Measurements from ENCODE around the gene MTMR4. TPM values are rescaled to one million over a fixed set of nuclear protein-coding genes. Genes with fewer than 3 reads are reported as not detected.
"Not testable (repeated sequence)": the region's sequence is repeated elsewhere in the genome, so short reads cannot be mapped to it uniquely, and the experiment has no call there.

Gene MTMR4
- 53.9 and 57.5 TPM in 2 replicates for total RNA-seq

DNA sequence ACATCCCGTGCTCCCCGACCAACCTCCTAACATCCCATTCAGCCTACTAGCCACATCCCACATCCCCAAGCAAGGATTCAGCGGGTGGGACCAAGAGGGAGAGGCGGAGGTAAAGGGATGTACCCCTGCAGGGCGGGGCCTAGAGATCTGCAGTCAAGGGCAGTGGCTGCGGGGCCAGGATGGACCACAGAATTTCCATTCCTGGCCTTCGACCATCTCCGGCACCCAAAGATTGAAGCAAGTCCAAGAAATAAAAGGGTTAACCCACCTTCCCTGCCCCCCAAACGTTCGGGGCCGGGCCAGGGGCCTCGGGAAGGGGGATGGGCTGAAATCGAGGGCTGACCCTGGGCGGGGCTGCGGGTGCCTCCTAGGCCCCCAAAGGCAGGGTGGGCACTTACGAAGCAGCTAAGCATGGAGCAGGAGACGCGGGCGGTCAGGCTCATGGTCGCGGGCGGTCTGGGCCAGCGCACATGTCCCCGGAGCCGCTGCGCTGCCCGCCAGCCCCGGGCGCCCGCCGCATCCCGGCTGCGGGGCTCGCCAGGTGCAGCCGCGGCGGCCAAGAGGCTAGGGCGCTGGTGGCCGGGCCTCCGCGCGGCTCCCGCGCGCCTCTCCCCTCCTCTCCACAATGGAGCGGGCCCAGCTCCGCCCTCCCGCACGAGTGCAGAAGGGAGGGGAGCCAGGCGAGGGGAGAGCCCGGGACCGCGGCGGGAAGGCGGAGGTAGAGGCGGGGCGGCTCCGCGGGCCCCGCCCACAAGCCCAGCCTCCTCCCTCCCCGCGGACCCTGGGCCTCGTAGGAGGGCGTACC, at the start of gene MTMR4:
TSS of gene MTMR4 (minus strand) at position 674 of the 805 bp plus-strand sequence. CDS start at position 443, 231 bp downstream.
- DNase-seq = peak; percentile 79

GRCh38 chr17:58560511-58560910, 46.1 kb upstream of the MTMR4 start:
- no peak for DNase-seq

DNA sequence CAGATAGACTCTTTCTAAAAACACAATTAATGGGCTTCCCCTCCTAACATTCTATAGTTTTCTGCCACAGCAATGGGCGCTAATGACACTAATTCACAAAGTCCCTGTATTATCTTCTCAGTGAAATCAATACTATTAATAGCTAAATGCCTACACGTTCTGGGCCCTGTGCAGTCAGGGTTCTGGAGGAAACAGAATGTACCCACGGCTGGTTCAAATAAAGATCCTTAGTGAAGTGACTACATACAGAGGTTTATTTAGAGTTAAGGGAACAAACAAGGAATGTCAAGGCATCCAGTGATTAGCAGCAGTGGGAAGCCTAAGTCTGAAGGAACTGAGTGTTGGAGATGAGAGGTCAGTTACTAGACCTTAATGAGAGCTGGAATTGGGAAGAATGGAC, 43.5 kb upstream of the MTMR4 start:
- DNase-seq = no peak

GRCh38 chr17:58556833-58557250, 42.4 kb upstream of the MTMR4 start:
- DNase-seq = no peak

DNA sequence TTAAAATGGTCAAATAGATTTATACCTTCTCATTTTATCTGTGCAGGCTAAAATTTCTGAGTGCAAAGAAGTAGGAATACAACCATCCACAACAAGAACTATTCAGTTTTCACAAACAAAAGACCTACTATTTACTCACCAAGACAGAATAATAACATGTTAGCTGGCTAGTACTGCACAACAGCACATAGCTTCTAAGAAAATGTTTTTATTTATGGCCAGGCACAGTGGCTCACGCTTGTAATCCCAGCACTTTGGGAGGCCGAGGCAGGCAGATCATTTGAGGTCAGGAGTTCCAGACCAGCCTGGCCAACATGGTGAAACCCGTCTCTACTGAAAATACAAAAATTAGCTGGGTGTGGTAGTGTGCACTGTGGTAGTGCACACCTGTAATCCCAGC, 40.7 kb upstream of the MTMR4 start:
- not testable (repeated sequence) for DNase-seq

GRCh38 chr17:58541249-58541648, 26.8 kb upstream of the MTMR4 start:
- peak; percentile 33 for DNase-seq

DNA sequence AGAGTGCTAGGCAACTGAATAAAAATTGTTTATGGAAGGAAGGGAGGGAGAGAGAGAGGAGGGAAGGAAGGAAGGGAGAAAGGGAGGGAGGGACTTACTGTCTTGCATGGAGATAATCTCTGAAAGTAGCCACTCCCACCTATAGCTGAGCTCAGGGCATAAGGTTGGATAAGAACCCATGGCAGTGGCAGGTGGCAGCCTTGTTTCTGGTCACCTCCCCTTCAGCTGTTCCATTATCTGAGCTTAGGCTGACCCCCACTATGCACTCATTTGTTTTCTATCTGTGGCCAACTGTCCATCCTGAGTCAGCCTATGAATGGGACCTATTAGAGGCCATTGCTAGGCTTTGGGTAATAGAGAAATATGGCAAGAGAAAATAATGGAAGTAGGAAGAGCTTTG, 25.3 kb upstream of the MTMR4 start:
- no peak for DNase-seq

GRCh38 chr17:58538811-58539409, 24.5 kb upstream of the MTMR4 start:
- DNase-seq = no peak

DNA sequence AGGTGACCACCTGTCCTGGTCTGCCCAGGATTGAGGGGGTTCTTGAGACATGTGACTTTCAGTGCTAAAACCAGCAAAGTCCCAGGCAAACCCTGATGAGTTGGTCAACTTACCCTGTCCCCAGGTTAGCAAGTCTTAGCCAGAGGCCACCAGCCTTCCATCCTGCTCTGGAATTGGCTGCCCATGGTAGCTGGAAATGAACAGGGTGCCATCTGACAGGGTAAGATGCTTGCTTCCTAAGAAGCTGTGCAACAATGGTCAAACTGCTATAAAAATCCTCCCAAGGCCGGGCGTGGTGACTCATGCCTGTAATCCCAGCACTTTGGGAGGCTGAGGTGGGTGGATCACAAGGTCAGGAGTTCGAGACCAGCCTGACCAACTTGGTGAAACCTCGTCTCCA, 22.8 kb upstream of the MTMR4 start:
- DNase-seq = no peak

DNA sequence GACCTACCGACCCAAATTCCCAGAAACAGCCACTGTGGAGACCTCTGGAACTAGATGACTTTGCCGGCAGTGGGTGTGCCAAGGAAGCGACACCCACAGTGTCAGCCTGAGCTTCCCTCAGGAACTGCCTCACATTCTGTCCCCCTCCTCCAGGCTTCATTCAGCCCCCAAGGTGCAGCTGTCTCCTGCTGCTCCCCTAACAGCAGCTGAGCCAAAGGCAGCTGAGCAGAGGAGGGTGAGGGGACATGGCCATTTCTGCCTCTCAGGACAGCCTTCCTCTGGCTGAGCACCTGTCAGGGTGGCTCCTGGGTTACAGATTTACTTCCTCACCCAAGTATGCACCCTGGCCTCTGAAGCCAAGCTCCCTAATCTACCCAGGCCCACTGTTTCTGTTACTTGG, 22.1 kb upstream of the MTMR4 start:
- DNase-seq = no peak

GRCh38 chr17:58535431-58535830, 21.0 kb upstream of the MTMR4 start:
- DNase-seq = no peak

DNA sequence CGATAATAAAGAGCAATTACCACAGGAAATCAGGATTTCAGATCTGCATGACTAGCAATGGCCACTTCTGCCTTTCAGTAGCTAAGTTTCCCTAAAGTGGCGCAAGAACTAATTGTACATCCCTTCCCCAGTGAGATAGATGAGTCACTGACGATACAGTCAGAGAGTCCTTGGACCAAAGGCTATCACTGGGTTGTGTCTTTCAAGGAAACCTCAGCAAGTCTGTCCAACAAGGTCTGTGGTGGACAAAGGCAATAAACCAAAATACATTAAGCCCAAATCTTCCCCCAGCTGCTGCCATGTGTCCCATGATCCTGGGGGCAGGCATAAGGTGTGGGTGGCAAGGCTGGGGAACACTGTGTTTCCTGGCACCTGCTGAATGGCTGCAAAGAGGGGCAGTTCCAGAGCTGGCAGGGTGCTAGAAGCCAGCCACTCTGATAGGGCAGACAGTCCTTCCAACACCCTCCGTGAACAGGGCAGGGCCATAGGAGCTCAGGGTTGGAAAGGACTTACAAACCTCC, 20.5 kb upstream of the MTMR4 start:
- DNase-seq = no peak

DNA sequence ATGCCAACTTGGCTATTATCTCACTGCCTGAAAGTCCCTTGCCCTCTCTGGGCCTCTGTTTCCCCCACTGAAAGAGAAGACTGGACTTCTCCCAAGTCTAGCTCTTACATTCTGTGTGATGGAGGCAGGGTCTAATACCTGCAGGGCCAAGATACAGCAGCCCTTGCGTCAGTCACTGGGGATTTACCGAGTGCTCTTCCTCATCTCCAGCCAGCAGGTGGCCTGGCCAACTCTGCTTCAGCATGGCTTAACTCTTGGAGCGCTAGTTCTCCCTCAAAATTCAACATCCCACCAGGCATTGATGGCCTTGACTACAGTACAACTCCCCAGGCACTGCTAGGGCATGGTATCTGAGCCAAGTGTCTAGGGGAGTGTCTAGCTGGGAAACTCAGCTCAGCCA, 19.9 kb upstream of the MTMR4 start:
- DNase-seq = no peak

GRCh38 chr17:58533616-58534188, 19.3 kb upstream of the MTMR4 start:
- no peak for DNase-seq

DNA sequence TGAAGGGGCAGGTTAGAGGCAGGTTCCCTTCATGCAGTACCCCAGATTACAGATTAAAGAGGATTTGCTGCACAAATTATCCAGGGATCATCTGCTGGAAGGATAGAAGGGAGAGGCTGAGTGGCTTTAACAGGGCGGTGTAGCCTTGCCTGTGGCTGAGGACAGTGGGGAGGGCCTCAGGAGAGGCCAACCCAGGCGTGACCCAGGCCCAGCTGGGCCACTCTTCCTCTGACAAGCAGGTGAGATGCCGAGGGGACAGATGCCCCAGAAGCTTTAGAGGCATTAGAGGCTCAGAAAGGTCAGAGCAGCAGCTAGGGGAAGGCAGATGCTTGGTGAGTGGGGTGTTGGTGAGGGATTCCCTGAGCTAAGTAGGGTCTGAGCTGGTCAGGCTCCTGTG, 18.1 kb upstream of the MTMR4 start:
- DNase-seq = no peak

DNA sequence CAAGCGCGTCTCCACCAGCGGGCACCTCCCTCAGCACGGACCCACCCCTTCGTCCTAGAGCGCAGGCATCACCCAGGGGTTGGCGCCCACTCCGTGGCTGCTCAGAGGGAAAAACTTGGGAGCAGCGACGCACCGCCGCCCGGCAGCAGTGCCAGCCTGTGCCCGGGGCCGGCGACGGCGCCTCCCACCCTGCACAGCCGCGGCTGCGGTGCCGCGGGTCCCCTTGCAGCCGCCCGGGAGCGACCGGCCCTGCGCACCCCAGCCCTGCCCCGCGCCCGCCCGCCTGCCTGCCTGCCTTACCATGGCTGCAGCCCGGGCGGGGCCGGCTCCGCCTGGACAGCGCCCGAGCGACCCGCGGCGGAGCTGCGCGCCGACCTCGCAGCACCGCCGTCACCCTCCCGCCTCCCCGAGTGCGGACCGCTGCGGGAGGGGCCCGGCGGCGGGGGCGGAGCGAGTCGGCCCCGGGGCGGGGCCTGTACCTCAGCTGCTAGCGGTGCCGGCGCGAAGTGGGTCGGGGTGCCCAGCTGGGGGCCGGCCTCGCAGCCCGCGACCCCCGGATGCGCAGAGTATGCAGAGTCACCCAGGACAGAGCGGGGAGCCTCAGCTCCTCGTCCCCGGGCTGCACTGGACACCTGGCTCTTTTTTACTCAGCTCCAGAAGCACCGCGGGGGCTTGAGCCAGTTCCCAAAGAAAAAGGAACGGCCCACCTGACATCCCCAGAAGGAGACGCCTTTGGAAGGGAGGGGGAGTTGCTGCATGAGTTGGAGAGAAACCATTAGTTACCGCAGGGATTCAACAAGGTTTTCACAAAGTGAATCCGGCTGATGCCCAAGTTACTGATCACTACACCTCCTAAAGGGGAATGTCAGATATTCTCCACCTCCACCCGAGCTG, 17.5 kb upstream of the MTMR4 start:
- DNase-seq = peak; percentile 65

- DNase-seq = no peak
These were observed 16.7 kb upstream of the MTMR4 start for GRCh38 chr17:58531122-58531521.

DNA sequence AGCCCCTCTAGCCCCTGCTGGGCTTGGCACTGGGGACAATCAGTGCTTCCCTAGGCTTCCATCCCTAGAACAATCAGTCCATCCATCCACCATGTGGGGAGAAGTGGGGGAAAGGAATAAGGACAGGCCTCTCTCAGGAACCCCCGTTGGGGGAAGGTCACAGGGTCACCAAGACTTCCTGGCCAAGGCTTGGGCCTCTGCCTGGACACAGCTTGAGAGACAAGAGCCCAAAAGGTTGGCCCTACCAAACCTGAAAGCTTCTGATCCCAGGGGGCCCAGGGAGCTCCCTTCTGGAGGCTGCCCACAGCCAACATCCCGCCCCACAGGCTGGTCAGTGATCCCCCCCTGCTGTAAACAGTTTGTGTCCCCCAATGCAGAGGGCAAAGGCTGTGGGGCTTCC, 16.2 kb upstream of the MTMR4 start:
- DNase-seq = no peak

GRCh38 chr17:58529275-58529674, 14.8 kb upstream of the MTMR4 start:
- no peak for DNase-seq

GRCh38 chr17:58528443-58528842, 14.0 kb upstream of the MTMR4 start:
- peak; percentile 73 for DNase-seq

DNA sequence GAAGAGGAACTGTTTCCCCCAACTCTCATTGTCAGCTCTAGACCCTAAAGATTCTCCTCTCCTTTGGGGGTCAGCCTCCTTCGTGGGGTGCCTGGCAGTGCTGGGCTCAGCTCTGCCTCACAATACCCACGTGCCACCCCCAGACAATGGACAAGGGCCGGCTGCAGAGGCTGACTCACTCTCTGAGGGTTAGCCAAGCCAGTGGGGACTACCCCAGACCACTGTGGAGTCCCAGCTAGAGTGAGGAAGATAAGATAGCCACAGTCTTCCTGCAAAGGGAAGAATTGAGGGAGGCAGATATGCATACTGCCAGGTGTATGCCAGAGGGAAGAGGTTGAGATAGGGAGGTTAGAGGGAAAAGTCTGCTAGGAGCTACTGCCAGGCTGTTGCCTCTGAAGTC, 13.5 kb upstream of the MTMR4 start:
- peak; percentile 77 for DNase-seq

DNA sequence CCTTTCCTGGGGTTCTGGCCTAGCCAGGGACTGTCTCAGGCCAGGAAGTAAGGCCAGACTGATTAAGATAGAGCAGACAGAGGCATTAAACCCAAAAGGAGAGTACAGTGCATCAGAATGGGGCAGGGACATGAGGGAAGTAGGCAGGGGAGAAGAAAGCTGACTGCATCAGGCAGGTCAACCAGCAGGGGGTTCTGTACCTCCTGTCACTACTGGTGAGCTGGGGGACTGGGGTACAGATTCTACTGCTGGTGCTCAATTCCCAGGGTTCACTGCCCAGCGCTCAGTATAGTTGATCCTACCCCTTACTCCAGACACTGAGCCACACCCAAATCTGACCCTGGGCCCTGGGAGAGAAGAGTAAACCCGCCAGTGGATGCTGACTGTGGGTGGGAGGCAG, 12.9 kb upstream of the MTMR4 start:
- peak; percentile 27 for DNase-seq

DNA sequence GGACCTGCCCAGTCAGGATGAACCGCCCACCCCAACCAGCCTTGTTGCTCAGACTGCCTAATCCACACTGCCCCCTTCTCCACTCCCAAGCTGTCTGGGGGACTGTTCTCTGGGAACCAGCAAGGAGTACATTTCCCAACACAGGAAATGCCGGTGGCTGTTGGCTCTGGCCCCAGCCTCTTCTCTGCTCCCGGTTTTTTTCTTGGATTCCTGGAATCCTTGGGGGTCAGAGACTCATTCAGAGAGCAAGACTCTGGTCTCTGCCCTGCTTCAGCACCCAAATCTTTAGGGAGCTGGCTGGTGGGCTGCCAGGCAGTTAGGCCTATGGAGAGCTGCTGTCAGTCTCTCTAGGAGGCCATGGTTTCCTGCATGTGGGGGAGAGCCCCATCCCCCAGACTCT, 10.8 kb upstream of the MTMR4 start:
- peak; percentile 81 for DNase-seq
